ENCODE results near the gene ZNF354C. TPM values are rescaled to one million over a fixed set of nuclear protein-coding genes. Genes with fewer than 3 reads are reported as not detected.

ZNF354C gene
- total RNA-seq, 1 donor from 2014 or later = 7.1 TPM

GRCh38 chr5:179114756-179115155 lies 54.6 kb downstream of the ZNF354C start:
- Mint-ChIP-seq H3K4me1 (no peaks in the 10 kb centered on the region), H3K27me3 (no peaks in the 10 kb centered on the region), H3K36me3 (ENCODE audit: low read depth) (no peaks in the 10 kb centered on the region), H3K9me3 (peaks cover 15% of the 10 kb centered on the region), H3K4me3 (no peak overlapping the region), H3K27ac (no peak overlapping the region)
- DNase-seq (no peak), ATAC-seq (ENCODE audit: low read depth) (no peak)
- no peak for TF ChIP-seq CTCF (IDR thresholded peaks at IDR 0.05)
- ChIA-PET CTCF (no interaction called here), POLR2A (no interaction called here)
- intact Hi-C loops (cut with micrococcal nuclease) = no loop called here

- Mint-ChIP-seq H3K27me3 (no peaks in the 10 kb centered on the region), H3K36me3 (ENCODE audit: low read depth) (no peaks in the 10 kb centered on the region), H3K27ac (no peak overlapping the region), H3K9me3 (peaks cover 15% of the 10 kb centered on the region), H3K4me1 (no peaks in the 10 kb centered on the region), H3K4me3 (no peak overlapping the region)
- DNase-seq (no peak), ATAC-seq (ENCODE audit: low read depth) (no peak)
- ChIA-PET POLR2A (no interaction called here), CTCF (no interaction called here)
- intact Hi-C loops (cut with micrococcal nuclease) = no loop called here
- TF ChIP-seq CTCF (IDR thresholded peaks at IDR 0.05) = no peak
These were observed 55.1 kb downstream of the ZNF354C start for GRCh38 chr5:179115307-179115706.

- no peaks in the 10 kb centered on the region for H3K36me3 Mint-ChIP-seq (ENCODE audit: low read depth)
- POLR2A ChIA-PET = no interaction called here
- DNase-seq (no peak), ATAC-seq (ENCODE audit: low read depth) (no peak)
- no peaks in the 10 kb centered on the region for H3K4me1 Mint-ChIP-seq
- intact Hi-C loops (cut with micrococcal nuclease) = no loop called here
- H3K9me3 Mint-ChIP-seq = peaks cover 15% of the 10 kb centered on the region
- H3K4me3 Mint-ChIP-seq = no peak overlapping the region
- CTCF ChIA-PET = no interaction called here
- no peak overlapping the region for H3K27ac Mint-ChIP-seq
- no peaks in the 10 kb centered on the region for H3K27me3 Mint-ChIP-seq
- TF ChIP-seq CTCF (IDR thresholded peaks at IDR 0.05) = no peak
These were observed 55.8 kb downstream of the ZNF354C start for GRCh38 chr5:179115845-179116524.

- H3K27me3 Mint-ChIP-seq = no peaks in the 10 kb centered on the region
- DNase-seq (no peak), ATAC-seq (ENCODE audit: low read depth) (no peak)
- H3K9me3 Mint-ChIP-seq = peaks cover 7% of the 10 kb centered on the region
- ChIA-PET CTCF (no interaction called here), POLR2A (no interaction called here)
- no peak overlapping the region for H3K4me3 Mint-ChIP-seq
- TF ChIP-seq CTCF (IDR thresholded peaks at IDR 0.05) = no peak
- H3K27ac Mint-ChIP-seq = no peak overlapping the region
- H3K4me1 Mint-ChIP-seq = no peaks in the 10 kb centered on the region
- intact Hi-C loops (cut with micrococcal nuclease) = no loop called here
- no peaks in the 10 kb centered on the region for H3K36me3 Mint-ChIP-seq (ENCODE audit: low read depth)
These were observed 58.2 kb downstream of the ZNF354C start for GRCh38 chr5:179118338-179118737.

GRCh38 chr5:179118756-179119414 lies 58.7 kb downstream of the ZNF354C start:
- TF ChIP-seq CTCF (IDR thresholded peaks at IDR 0.05) = no peak
- ChIA-PET CTCF (no interaction called here), POLR2A (no interaction called here)
- ATAC-seq (ENCODE audit: low read depth) (no peak), DNase-seq (no peak)
- intact Hi-C loops (cut with micrococcal nuclease) = no loop called here
- H3K27ac Mint-ChIP-seq = no peak overlapping the region
- H3K9me3 Mint-ChIP-seq = peaks cover 7% of the 10 kb centered on the region
- H3K36me3 Mint-ChIP-seq (ENCODE audit: low read depth) = no peaks in the 10 kb centered on the region
- no peaks in the 10 kb centered on the region for H3K4me1 Mint-ChIP-seq
- H3K27me3 Mint-ChIP-seq = no peaks in the 10 kb centered on the region
- no peak overlapping the region for H3K4me3 Mint-ChIP-seq
